ENCODE results near the gene LIMA1.

DNA sequence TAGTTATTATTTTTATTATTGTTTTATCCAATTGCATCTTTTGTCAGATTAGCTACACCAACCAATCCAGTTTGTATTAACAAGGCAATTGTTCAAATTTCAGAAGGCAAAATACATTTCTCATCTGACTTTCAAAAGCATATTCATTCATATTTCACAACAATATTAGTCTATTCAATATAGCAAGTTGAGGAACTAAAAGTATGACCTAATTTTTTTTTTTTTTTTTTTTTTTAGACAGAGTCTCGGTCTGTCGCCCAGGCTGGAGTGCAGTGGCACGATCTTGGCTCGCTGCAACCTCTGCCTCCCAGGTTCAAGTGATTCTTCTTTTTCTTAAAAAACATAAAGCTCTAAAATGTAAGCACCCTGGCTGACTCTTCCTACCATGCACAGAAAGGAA, 154.0 kb downstream of the LIMA1 start:
- TF ChIP-seq, protein P1, sequence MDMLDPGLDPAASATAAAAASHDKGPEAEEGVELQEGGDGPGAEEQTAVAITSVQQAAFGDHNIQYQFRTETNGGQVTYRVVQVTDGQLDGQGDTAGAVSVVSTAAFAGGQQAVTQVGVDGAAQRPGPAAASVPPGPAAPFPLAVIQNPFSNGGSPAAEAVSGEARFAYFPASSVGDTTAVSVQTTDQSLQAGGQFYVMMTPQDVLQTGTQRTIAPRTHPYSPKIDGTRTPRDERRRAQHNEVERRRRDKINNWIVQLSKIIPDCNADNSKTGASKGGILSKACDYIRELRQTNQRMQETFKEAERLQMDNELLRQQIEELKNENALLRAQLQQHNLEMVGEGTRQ (IDR thresholded peaks at IDR 0.05; ENCODE audit: low read depth, low read length) = no peak
- TF ChIP-seq FOS (IDR thresholded peaks at IDR 0.05; ENCODE audit: low read depth, low read length) (no peak), POLR2A (IDR thresholded peaks at IDR 0.05; ENCODE audit: low read depth, low read length) (no peak), CEBPB (IDR thresholded peaks at IDR 0.05; ENCODE audit: low read depth, low read length) (no peak), RAD21 (IDR thresholded peaks at IDR 0.05; ENCODE audit: low read length) (no peak), BHLHE40 (IDR thresholded peaks at IDR 0.05; ENCODE audit: low read depth, low read length) (no peak), RCOR1 (IDR thresholded peaks at IDR 0.05; ENCODE audit: insufficient replicate concordance, low read length) (no peak), MXI1 (IDR thresholded peaks at IDR 0.05; ENCODE audit: borderline replicate concordance, low read depth, low read length) (no peak)
- TF ChIP-seq, protein P2, sequence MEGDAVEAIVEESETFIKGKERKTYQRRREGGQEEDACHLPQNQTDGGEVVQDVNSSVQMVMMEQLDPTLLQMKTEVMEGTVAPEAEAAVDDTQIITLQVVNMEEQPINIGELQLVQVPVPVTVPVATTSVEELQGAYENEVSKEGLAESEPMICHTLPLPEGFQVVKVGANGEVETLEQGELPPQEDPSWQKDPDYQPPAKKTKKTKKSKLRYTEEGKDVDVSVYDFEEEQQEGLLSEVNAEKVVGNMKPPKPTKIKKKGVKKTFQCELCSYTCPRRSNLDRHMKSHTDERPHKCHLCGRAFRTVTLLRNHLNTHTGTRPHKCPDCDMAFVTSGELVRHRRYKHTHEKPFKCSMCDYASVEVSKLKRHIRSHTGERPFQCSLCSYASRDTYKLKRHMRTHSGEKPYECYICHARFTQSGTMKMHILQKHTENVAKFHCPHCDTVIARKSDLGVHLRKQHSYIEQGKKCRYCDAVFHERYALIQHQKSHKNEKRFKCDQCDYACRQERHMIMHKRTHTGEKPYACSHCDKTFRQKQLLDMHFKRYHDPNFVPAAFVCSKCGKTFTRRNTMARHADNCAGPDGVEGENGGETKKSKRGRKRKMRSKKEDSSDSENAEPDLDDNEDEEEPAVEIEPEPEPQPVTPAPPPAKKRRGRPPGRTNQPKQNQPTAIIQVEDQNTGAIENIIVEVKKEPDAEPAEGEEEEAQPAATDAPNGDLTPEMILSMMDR (conservative IDR thresholded peaks at IDR 0.05; ENCODE audit: low read depth, low read length) = no peak
- TF ChIP-seq, protein P3, sequence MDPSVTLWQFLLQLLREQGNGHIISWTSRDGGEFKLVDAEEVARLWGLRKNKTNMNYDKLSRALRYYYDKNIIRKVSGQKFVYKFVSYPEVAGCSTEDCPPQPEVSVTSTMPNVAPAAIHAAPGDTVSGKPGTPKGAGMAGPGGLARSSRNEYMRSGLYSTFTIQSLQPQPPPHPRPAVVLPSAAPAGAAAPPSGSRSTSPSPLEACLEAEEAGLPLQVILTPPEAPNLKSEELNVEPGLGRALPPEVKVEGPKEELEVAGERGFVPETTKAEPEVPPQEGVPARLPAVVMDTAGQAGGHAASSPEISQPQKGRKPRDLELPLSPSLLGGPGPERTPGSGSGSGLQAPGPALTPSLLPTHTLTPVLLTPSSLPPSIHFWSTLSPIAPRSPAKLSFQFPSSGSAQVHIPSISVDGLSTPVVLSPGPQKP (IDR thresholded peaks at IDR 0.05; ENCODE audit: borderline replicate concordance, low read depth, low read length) = no peak

Data from IMR-90 (cell line).